LoVo (cell line): Measurements from ENCODE around the gene OR8K1.

Source experiments
- DNase-seq: peaks from one replicate; pipeline ENCODE4 v3.0.0-alpha.2; 2016; ENCODE audit warnings: low spot score

The OR8K1 gene

DNA sequence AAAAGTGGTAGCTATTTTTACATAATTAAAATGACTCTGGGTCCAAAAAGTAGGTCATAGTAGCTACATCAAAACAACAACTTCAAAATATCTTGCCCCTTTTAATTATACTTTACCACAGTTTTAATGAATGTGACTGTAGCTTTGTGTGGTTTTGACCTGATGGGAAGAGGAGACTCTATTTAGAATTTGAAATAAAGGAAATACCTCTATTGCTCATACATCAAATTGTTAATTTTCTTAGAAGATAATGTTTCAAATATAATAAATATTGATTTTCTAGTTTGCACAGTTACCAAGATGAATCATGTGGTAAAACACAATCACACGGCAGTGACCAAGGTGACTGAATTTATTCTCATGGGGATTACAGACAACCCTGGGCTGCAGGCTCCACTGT lies at the start of gene OR8K1:
TSS of gene OR8K1 (plus strand) at position 301 of the 400 bp plus-strand sequence. CDS start at position 301, 0 bp downstream.
- no peak for DNase-seq

DNA sequence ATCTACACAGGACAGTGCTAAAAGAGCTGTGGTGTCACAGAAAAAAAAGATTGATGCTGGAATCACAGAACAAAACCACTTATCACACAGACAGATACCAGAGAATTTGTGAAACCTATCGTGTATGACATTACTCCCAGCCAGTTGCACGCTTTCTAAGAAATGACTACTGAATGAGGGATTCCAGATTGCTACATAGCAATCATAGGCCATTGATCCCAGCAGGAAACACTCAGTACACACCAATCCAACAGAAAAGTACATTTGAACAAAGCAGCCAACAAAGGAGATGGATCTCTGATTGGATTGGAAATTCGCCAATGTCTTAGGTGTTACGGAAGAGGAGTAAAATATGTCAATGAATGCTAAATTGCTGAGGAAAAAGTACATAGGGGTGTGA lies 48.9 kb upstream of the OR8K1 start:
- no peak for DNase-seq

DNA sequence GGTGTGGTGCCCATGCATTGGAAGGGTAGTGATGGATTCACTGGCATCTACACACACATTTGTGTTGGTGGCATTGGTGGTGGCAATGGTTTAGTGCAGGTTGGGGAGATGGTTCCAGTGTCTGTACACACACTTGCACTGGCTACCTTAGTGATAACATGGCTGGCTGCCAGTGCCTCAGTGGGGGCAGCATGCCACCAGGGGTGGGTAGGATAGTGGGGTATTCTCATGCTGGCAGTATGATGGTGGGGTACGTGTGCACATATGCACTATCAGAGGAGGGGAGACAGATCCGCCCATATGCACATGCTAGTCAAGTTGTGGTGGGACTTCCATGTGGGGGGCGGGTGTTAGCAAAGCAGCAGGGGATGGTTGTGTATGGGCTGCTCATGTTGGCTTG lies 38.0 kb upstream of the OR8K1 start:
- no peak for DNase-seq

DNA sequence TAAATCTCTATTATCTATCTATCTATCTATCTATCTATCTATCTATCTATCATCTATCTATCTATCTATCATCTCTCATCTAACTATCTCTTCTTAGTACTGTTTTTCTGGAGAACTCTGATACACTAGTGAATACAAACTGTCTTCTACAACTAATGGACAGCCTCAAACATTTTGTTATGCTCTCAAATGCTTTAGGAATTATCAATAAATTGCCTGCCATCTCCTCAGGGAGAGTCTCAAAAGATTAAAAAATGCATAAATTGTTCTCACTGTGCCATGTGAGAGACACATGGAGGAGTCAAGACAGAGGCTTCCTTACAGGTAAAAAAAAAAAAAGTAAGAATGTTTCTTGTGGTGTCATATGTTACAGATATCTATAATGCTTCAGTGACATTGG lies 31.0 kb upstream of the OR8K1 start, which contains the start of gene OR8K3:
TSS of gene OR8K3 (plus strand) at position 301 of the 400 bp plus-strand sequence. CDS start 3,163 bp downstream, outside the sequence.
- no peak for DNase-seq

DNA sequence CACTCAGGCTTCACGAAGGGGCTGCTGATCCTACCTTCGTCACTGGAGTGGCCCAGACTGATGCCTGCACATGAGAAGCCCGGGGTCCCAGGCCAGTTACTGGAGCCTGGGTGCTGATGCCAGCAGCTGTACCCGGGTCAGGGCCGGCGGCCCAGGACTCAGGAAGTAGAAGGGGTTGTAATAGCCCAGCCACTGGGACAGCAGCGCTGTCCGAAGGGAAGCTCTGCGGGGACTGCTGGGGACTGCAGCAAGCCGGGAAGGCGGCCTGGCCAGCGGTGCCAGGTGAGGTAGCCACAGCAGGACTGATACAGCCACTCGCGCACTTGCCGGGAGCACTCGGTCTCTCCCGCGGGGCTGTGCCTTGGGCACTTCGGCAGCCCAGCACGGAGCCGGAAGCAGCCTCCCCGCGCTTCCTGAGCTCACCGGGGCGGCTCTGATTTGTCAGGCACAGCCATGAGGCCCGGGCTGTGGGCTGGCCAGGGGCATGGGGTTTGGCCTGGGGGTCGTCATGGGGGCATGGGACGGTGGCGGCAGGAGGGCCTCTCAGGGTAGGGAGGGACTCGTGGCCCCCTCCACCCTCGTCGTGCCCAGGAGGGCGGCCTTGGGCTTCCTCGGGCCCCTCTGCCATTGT lies 13.9 kb upstream of the OR8K1 start:
- no peak for DNase-seq

DNA sequence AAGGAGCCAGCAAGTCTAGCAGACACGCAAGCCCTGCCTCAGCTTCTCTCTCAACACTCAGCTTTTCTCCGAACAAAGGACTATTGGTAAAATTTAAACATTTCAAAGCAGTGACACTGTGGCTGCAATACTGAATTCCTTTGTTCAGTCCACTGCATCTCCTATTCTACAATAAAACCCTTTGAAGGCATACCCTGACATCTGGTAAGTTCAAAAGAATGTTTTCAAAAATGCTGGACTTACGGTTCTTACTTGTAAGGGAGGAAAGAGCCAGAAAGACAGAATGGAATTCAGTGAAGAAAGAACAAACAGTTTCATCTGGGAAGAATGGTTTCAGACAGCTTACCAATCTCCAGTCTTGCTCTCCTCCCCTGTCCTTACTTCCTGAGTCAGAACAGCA lies 12.7 kb upstream of the OR8K1 start:
- DNase-seq: no peak

DNA sequence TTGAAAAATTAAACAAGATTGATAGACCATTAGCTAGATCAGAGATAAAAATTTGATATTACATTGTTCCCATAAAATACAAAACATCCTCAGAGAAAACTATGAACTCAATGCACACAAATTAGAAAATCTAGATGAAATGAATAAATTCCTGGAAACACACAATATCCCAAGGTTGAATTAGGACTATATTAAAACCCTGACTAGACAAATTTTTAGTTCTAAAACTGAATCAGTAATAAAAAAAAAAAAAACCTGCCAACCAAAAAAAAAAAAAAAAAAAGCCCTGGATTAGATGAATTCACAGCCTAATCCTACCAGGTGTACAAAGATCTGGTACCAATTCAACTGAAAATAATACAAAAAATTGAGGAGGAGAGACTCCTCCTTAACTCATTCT lies 5.5 kb upstream of the OR8K1 start:
- no peak for DNase-seq

DNA sequence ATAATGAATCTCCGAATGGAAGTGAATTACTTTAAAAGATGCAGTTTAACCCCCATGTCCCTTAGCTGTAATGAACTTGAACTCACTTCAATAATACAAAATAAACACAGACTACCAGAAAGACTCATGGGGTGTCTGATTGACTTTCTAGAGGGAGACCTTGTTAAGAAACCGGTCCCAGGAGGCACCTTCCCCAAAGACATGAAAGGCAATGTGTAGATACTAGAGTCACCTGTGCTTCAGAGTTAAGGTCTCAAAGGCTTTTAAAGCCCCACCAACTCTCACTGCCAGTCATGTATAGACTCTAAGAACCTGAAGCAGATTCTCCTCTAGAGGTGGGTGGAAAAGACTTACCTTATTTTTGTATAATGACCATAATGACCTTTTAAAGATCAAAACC lies 8.2 kb downstream of the OR8K1 start, which contains the start of gene OR8J1:
TSS of gene OR8J1 (plus strand) at position 301 of the 400 bp plus-strand sequence. CDS start 5,956 bp downstream, outside the sequence.
- no peak for DNase-seq

DNA sequence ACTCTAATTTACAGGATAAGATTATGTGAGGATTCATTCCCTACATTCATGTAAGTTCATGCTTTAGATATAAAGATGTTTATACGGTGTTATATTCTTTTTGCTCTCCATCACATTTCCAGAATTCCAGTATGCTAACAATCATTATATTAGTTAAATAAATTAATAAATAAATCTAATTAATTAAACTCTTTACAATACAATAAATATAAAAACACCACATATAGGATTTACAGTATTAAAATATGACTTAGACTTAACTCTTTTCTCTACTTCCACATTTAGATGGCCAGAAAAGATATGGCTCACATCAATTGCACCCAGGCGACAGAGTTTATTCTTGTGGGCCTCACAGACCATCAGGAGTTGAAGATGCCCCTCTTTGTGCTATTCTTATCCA lies 29.5 kb downstream of the OR8K1 start, which contains the start of gene OR8U1:
TSS of gene OR8U1 (plus strand) at position 301 of the 400 bp plus-strand sequence. CDS start at position 301, 0 bp downstream.
- DNase-seq: no peak

DNA sequence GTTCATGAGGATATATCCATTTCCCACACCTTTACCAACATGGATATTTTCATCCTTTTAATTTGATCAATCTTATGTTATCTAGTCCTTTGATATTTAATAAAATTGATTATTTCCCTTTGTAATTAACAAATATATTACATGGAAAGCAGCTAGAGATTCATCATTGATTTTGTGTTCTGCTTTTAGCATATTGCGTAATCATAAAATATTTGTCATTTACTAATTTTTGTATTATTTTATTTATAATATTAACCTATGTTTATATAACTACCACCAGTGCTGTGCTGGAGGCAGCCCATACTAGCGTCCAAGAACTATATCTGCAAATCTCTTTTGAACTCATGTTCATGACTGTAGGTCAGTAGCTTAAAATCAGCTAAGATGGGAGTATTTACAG lies 34.3 kb downstream of the OR8K1 start:
- no peak for DNase-seq

DNA sequence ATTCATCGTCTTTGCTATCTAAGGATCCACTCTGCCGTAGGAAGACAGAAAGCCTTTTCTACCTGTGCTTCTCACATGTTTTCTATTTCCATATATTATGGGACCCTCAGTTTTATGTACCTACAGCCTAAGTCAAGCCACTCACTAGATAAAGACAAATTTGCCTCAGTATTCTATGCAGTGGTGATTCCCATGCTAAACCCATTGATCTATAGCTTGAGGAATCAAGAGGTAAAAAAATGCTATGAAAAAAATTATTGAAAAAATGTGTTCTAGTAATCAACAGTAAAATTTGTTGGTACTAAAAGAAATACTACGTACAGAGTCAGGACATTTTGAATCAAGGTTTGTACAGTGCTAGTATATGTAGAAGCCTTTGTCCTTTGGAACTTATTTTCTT lies 48.5 kb downstream of the OR8K1 start:
- no peak for DNase-seq

DNA sequence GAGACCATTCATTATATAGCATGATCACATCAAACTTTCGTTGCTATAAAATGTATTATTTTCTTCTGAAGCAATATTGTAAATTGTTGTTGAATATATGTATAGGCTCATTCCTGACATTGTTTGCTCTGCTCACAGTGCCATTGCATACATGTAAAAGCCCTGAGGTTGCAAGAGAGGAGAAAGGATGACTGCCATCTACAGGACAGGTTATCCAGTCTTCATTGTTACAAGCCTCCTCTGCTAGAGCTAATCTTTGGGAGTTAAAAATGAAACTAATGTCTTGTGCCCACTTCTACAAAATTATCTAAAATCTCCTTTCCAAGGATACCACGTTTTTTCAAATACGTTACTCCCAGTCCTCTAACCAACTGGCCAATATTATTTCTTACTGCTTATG lies 50.2 kb downstream of the OR8K1 start:
- DNase-seq: no peak
